ENCODE data around the gene CTSC. TPM values are rescaled to one million over a fixed set of nuclear protein-coding genes. Genes with fewer than 3 reads are reported as not detected.

The CTSC gene
- total and polyA plus RNA-seq, 2 donors (not counting 1 experiment from before 2014, with no cell fraction given): 18.7 to 18.8 TPM

- ChIA-PET POLR2A (no interaction called here), CTCF (no interaction called here)
- H3K79me2 ChIP-seq (ENCODE audit: control insufficient read depth, insufficient read depth, low read length): no peaks in the 10 kb centered on the region
- no peak overlapping the region for H3K27ac ChIP-seq (ENCODE audit: low read length in 2 of 2)
- ATAC-seq (ENCODE audit: low read depth): no peak
- no peaks in the 10 kb centered on the region for H3K36me3 ChIP-seq (replicated peaks in 1 of 2; ENCODE audit: control extremely low read depth in 1 of 2, control insufficient read depth in 1 of 2, extremely low read depth in 1 of 2, insufficient read depth in 2 of 2, low read length in 1 of 2)
- intact Hi-C loops (cut with micrococcal nuclease): no loop called here
- Mint-ChIP-seq H3K27me3 (no peaks in the 10 kb centered on the region), H3K27ac (no peak overlapping the region), H3K4me1 (no peaks in the 10 kb centered on the region), H3K4me3 (no peak overlapping the region), H3K9me3 (ENCODE audit: insufficient read depth) (no peaks in the 10 kb centered on the region)
- no peak overlapping the region for H3K9ac ChIP-seq (ENCODE audit: low read length)
- no peak overlapping the region for H3K4me3 ChIP-seq (ENCODE audit: control extremely low read depth in 1 of 5, extremely low read depth in 1 of 5, insufficient read depth in 1 of 5, low read depth in 2 of 5, low read length in 4 of 5)
- TF ChIP-seq, protein P1, sequence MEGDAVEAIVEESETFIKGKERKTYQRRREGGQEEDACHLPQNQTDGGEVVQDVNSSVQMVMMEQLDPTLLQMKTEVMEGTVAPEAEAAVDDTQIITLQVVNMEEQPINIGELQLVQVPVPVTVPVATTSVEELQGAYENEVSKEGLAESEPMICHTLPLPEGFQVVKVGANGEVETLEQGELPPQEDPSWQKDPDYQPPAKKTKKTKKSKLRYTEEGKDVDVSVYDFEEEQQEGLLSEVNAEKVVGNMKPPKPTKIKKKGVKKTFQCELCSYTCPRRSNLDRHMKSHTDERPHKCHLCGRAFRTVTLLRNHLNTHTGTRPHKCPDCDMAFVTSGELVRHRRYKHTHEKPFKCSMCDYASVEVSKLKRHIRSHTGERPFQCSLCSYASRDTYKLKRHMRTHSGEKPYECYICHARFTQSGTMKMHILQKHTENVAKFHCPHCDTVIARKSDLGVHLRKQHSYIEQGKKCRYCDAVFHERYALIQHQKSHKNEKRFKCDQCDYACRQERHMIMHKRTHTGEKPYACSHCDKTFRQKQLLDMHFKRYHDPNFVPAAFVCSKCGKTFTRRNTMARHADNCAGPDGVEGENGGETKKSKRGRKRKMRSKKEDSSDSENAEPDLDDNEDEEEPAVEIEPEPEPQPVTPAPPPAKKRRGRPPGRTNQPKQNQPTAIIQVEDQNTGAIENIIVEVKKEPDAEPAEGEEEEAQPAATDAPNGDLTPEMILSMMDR (IDR thresholded peaks at IDR 0.05): no peak
- no peak for TF ChIP-seq EZH2 (IDR thresholded peaks at IDR 0.05; ENCODE audit: borderline replicate concordance, insufficient read depth, low read depth, low read length, poor library complexity, severe bottlenecking)
- H3K27me3 ChIP-seq (replicated peaks in 1 of 4; ENCODE audit: control extremely low read depth in 1 of 4, control insufficient read depth in 3 of 4, insufficient read depth in 4 of 4, low read length in 3 of 4): no peaks in the 10 kb centered on the region
- H3K9me3 ChIP-seq (ENCODE audit: control extremely low read depth in 1 of 3, control insufficient read depth in 2 of 3, insufficient read depth in 1 of 3, low read length in 2 of 3): no peaks in the 10 kb centered on the region
- DNase-seq: no peak
- WGBS (ENCODE audit: insufficient coverage): no CpG with 5 or more reads among the region's 3 CpGs
- no peaks in the 10 kb centered on the region for H3K4me1 ChIP-seq (ENCODE audit: control insufficient read depth in 2 of 2, insufficient read depth in 2 of 2, low read length in 2 of 2)
- H4K20me1 ChIP-seq (ENCODE audit: control insufficient read depth, insufficient read depth, low read length, poor library complexity, severe bottlenecking): no peaks in the 10 kb centered on the region
- H2AFZ ChIP-seq (ENCODE audit: insufficient read depth, low read depth, low read length, poor library complexity, severe bottlenecking): no peak overlapping the region
- H3K4me2 ChIP-seq (replicated peaks; ENCODE audit: low read depth, low read length, poor library complexity, severe bottlenecking): no peak overlapping the region
Observed at GRCh38 chr11:88367310-88367709, 29.8 kb upstream of the CTSC start.

- Histone ChIP-seq H3K79me2 (ENCODE audit: control insufficient read depth, insufficient read depth, low read length) (no peaks in the 10 kb centered on the region), H2AFZ (ENCODE audit: insufficient read depth, low read depth, low read length, poor library complexity, severe bottlenecking) (no peak overlapping the region), H3K4me3 (ENCODE audit: control extremely low read depth in 1 of 5, extremely low read depth in 1 of 5, insufficient read depth in 1 of 5, low read depth in 2 of 5, low read length in 4 of 5) (no peak overlapping the region), H3K27ac (ENCODE audit: low read length in 2 of 2) (no peak overlapping the region), H3K9ac (ENCODE audit: low read length) (no peak overlapping the region), H4K20me1 (ENCODE audit: control insufficient read depth, insufficient read depth, low read length, poor library complexity, severe bottlenecking) (no peaks in the 10 kb centered on the region), H3K4me2 (replicated peaks; ENCODE audit: low read depth, low read length, poor library complexity, severe bottlenecking) (no peak overlapping the region), H3K27me3 (replicated peaks in 1 of 4; ENCODE audit: control extremely low read depth in 1 of 4, control insufficient read depth in 3 of 4, insufficient read depth in 4 of 4, low read length in 3 of 4) (no peaks in the 10 kb centered on the region), H3K9me3 (ENCODE audit: control extremely low read depth in 1 of 3, control insufficient read depth in 2 of 3, insufficient read depth in 1 of 3, low read length in 2 of 3) (no peaks in the 10 kb centered on the region), H3K4me1 (ENCODE audit: control insufficient read depth in 2 of 2, insufficient read depth in 2 of 2, low read length in 2 of 2) (peaks cover 3 to 6% of the 10 kb centered on the region in 2 donors), H3K36me3 (replicated peaks in 1 of 2; ENCODE audit: control extremely low read depth in 1 of 2, control insufficient read depth in 1 of 2, extremely low read depth in 1 of 2, insufficient read depth in 2 of 2, low read length in 1 of 2) (no peaks in the 10 kb centered on the region)
- ATAC-seq (ENCODE audit: low read depth) (no peak), DNase-seq (no peak)
- H3K27me3 Mint-ChIP-seq: no peaks in the 10 kb centered on the region
- H3K9me3 Mint-ChIP-seq (ENCODE audit: insufficient read depth): no peaks in the 10 kb centered on the region
- POLR2A ChIA-PET: no interaction called here
- TF ChIP-seq, protein P1 (IDR thresholded peaks at IDR 0.05): no peak
- no peak for TF ChIP-seq EZH2 (IDR thresholded peaks at IDR 0.05; ENCODE audit: borderline replicate concordance, insufficient read depth, low read depth, low read length, poor library complexity, severe bottlenecking)
- H3K4me1 Mint-ChIP-seq: peaks cover 8% of the 10 kb centered on the region
- intact Hi-C loops (cut with micrococcal nuclease): no loop called here
- H3K4me3 Mint-ChIP-seq: no peak overlapping the region
- CTCF ChIA-PET: no interaction called here
- no peak overlapping the region for H3K27ac Mint-ChIP-seq
- WGBS (ENCODE audit: insufficient coverage): 100% methylated on average over 1 of the region's 2 CpGs
Observed at GRCh38 chr11:88363648-88364065, 26.1 kb upstream of the CTSC start.
